D721Med (cell line): ENCODE data around the gene KRT14.

Experiments
- DNase-seq: peaks from one replicate; pipeline ENCODE4 v3.0.0; 2011; ENCODE audit warnings: low spot score; ENCODE audit not compliant: insufficient read length
- FAIRE-seq: peaks from 2 replicates; lab custom pipeline; 2011; peaks lifted over from hg19 to GRCh38; lab: Jason Lieb, UNC
- TF ChIP-seq, protein P1 (sequence below): IDR thresholded peaks from 2 replicates; pipeline ENCODE4 v1.5.1; 2012; ENCODE audit warnings: mild to moderate bottlenecking, control low read depth; ENCODE audit not compliant: insufficient read depth; ENCODE audit errors: missing control alignments

The KRT14 gene

DNA sequence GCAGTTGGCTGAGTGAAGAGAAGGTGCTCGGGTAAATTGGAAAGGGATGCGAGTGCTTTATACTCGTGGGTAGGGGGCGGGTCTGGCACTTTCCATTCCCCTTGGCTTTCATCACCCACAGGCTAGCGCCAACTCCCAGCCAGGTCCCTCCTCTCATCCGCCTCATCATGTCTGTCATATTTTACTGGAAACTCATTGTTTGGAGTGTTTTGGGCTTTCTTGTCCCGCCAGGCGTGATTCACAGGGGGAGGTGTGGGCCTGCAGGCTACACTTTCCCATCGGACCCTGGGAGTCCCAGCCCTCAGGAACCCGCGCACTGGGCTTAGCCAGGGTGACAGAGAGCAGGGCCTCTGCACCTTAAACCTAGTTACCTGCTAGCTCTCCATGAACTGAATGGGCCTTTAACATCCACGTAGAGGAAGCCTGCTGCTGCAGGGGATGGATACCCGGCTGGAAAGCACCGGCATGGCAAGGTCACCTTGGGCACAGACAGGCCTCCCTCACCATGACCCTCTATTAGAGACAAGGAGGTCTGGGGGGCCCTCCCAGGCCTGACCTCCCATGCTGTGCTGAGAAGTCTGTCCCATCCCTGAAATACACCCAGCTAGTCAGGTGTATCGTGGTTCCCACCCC is at the start of gene KRT14:
TSS of gene KRT14 (minus strand) at position 33 of the 633 bp plus-strand sequence. CDS start 61 bp downstream, outside the sequence.
- DNase-seq: no peak
- no peak for FAIRE-seq
- TF ChIP-seq, protein P1, sequence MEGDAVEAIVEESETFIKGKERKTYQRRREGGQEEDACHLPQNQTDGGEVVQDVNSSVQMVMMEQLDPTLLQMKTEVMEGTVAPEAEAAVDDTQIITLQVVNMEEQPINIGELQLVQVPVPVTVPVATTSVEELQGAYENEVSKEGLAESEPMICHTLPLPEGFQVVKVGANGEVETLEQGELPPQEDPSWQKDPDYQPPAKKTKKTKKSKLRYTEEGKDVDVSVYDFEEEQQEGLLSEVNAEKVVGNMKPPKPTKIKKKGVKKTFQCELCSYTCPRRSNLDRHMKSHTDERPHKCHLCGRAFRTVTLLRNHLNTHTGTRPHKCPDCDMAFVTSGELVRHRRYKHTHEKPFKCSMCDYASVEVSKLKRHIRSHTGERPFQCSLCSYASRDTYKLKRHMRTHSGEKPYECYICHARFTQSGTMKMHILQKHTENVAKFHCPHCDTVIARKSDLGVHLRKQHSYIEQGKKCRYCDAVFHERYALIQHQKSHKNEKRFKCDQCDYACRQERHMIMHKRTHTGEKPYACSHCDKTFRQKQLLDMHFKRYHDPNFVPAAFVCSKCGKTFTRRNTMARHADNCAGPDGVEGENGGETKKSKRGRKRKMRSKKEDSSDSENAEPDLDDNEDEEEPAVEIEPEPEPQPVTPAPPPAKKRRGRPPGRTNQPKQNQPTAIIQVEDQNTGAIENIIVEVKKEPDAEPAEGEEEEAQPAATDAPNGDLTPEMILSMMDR: no peak

DNA sequence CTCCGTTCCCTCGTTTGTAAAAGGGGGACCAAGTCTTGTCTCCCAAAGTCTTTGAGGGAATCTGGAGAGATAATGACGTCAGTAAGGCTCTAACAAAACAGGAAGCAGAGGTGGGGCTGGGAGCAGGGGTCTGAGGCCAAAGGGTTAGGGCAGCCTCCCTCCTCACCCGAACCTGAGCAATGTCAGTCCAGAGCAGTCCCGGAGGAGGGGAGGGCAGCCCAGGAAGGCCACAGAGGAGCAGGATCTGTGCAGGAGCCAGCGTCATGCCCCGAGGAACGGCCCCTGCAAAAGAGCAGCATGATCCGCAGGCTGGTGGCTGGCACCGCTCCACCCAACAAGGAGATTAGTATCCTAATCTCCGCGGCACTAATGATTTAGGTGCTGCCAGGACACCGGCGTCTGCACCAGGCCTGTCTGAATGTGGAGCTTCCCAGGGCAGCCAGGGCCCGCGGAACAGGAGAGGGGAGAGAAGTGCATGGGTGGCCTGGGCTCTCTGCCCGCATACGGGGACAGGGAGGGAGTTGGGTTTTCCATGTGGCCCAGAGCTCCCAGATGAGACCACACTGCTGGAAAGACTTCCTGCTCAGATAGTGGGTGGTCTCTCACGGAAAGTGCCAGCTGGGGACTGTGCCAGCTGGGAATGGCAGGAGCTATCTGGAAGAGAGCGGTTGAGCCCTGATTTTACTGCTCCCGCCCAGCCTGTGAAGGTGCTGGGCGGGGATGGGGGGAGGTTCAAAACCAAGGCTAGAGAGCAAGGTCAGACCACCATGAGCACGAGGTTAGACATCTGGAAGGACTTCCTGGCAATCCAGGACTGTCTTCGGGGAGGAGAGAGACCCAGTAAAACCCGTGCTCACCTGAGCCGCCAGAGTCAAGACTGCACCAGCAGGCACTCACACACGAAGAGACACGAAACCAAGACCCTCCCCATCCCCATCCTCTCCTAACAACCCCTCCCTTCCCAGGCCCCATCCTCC is 48.7 kb upstream of the KRT14 start:
- FAIRE-seq (no peak), DNase-seq (no peak)
- TF ChIP-seq, protein P1: no peak

DNA sequence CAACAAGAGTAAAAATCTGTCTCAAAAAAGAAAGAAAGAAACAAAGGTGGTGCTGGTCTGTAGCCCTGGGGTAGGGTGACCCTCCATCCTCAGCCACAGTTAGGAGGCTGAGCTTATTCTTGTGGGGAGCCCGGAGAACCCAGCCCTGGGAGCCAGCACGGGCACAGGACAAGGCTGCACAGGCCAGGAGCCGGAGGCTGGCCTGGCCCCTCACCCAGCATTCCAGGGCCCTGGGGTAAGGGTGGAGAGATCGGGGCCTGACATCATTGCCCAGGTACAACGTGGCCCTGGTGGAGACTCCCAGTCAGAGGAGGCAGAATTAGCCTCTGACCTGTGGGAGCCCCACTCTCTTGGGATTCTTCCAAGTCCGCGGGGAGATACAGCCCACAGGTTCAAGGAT is 47.9 kb upstream of the KRT14 start:
- DNase-seq (no peak), FAIRE-seq (no peak)
- TF ChIP-seq, protein P1: no peak

- FAIRE-seq (no peak), DNase-seq (no peak)
- TF ChIP-seq, protein P1: no peak
Measured at GRCh38 chr17:41633556-41634199, 47.0 kb upstream of the KRT14 start.

- FAIRE-seq: no peak
- TF ChIP-seq, protein P1: no peak
- no peak for DNase-seq
Measured at GRCh38 chr17:41632482-41633105, 45.9 kb upstream of the KRT14 start.

DNA sequence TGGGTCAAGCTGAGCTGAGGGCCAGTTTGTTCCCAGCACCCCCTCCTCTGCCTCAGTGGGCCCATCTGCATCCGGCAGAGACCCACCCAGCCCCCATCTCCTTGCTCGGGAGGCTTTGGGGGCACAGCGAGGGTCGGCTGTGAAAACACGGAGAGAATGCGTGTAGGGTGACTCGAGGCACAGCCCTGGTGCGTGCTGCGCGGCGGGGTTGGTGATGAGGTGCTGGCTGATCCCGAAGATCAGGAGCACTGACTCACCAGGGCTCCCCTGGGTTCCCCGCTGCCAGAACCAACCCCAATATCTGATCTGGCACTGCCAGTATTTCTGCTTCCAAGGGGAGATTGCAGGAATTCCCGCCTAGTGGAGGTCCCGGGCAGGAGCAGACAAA is 45.2 kb upstream of the KRT14 start:
- FAIRE-seq (no peak), DNase-seq (no peak)
- TF ChIP-seq, protein P1: no peak
